LNCAP (cell line): ENCODE measurements around the gene PLXNA3.

Experiments used
- CTCF ChIP-seq: fragments of 450-650 bp; IDR thresholded peaks from 2 replicates; pipeline ENCODE4 v1.5.1; 2017; ENCODE audit warnings: mild to moderate bottlenecking

PLXNA3 gene

DNA sequence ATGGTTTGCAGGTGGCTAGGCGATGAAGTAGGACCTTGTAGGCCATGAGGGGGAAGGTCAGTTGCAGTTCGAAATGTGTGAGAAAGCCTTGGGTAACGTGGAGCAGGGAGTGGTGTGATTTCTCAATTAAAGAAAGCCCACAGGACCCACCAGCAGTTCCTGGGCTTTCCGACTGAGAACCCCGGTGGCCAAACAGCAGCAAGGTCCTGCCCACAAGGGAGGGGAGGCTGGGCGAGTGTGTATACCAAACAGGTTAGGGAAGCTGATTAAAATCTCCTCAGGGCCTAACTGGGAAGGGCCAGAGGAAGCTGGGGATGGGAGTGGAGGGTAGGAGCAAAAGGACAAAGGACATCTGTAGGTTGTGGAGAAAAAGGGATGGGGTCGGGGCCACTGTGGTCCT lies 27.2 kb upstream of the PLXNA3 start:
- no peak for TF ChIP-seq CTCF

GRCh38 chrX:154431341-154431740 lies 26.7 kb upstream of the PLXNA3 start:
- no peak for TF ChIP-seq CTCF

- TF ChIP-seq CTCF: no peak
Observed at GRCh38 chrX:154432210-154432609, 25.9 kb upstream of the PLXNA3 start.

- TF ChIP-seq CTCF: no peak
Observed at GRCh38 chrX:154433605-154434004, 24.5 kb upstream of the PLXNA3 start.

DNA sequence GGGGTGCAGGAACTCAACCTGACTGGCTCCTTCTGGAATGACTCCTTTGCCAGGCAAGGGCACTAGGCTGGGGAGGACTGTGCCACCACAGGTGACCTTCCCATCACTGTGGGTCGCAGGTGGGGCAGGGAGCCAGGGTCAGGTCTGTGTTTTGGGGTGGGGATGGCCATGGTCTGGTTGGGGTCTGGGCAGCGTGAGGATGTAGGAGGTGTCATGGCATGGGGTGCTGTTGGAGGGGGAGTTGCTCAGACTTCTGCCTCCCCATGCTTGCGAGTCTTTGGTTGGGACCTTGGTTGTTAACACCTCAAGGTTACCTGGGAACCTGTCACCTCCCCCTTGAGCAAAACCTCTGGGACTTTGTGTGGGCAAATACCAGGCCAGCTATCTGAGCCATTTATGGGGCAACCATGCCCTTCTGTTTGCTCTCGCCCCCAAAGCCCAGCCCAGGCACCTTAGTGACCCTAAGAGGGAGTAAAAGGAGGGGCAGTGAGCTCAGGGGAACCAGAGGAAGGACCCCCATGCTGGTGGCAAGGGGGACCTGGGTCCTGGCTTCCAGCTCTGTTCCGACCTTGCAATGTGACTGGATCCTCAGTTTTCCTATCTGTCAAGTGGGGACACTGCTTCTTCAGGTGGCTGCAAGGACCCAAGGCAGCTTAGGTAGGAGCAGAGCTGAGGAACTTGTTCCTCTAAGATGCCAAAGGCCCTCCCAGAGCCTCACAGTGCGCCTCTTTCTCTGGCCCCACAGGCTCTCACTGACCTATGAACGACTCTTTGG lies 23.5 kb upstream of the PLXNA3 start:
- TF ChIP-seq CTCF: no peak

- TF ChIP-seq CTCF: no peak
Observed at GRCh38 chrX:154435171-154435733, 22.8 kb upstream of the PLXNA3 start.

GRCh38 chrX:154436374-154436982 lies 21.6 kb upstream of the PLXNA3 start:
- TF ChIP-seq CTCF: no peak
